ENCODE results near the gene GMDS. TPM values are rescaled to one million over a fixed set of nuclear protein-coding genes. Genes with fewer than 3 reads are reported as not detected.

The GMDS gene
- total and polyA plus RNA-seq, 2 donors (not counting 3 experiments of a cell fraction or from before 2014, with no cell fraction given) = 9.8 to 23.5 TPM

DNA sequence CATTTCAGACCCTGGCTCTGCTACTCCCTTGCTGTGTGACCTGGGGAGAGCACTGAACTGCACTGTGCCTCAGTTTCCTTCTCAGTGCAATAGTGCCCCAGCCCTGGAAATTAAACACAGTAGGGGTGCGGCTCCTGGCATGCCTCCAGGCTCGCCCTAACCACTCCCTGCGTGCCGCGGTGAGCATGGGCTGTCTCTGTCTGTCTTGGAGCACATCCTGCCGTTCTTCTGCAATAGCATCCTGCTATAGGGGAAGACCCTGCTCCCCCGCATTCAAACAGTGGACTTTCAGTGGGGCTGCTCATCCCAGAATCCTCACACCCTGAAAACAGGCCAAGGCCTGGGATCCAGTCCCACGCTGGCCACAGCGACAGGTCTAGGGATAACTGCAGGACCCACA is 506.2 kb downstream of the GMDS start:
- Histone ChIP-seq H4K20me1 (replicated peaks; ENCODE audit: control insufficient read depth, extremely low read depth, insufficient read depth, low read length) (no peaks in the 10 kb centered on the region), H3K9ac (replicated peaks; ENCODE audit: extremely low read depth, insufficient read depth, low read length) (no peak overlapping the region), H3K36me3 (ENCODE audit: control insufficient read depth in 2 of 2, extremely low read depth in 1 of 2, insufficient read depth in 2 of 2, low read length in 2 of 2) (no peaks in the 10 kb centered on the region), H3K4me2 (ENCODE audit: insufficient read depth, low read length) (no peak overlapping the region), H3K9me1 (replicated peaks; ENCODE audit: control insufficient read depth, extremely low read depth, insufficient read depth, low read length) (no peaks in the 10 kb centered on the region), H2AFZ (ENCODE audit: low read depth, low read length) (no peak overlapping the region), H3K4me3 (replicated peaks in 1 of 3; ENCODE audit: insufficient read depth in 1 of 3, low read depth in 1 of 3, low read length in 3 of 3) (no peak overlapping the region), H3K27ac (ENCODE audit: insufficient read depth, low read depth, low read length) (no peak overlapping the region), H3K9me3 (replicated peaks; ENCODE audit: control insufficient read depth, insufficient read depth, low read length) (no peaks in the 10 kb centered on the region), H3K79me2 (ENCODE audit: control insufficient read depth, insufficient read depth, low read length) (no peaks in the 10 kb centered on the region), H3K27me3 (ENCODE audit: control insufficient read depth in 2 of 2, insufficient read depth in 2 of 2, low read length in 2 of 2) (no peaks in the 10 kb centered on the region), H3K4me1 (ENCODE audit: control insufficient read depth, extremely low read depth, insufficient read depth, low read length) (no peaks in the 10 kb centered on the region)
- dilution Hi-C loops (cut with MboI; ENCODE audit: extremely low pct_ligation_motif_present, low sequenced_read_pairs) (no loop called here), intact Hi-C loops (cut with micrococcal nuclease) (no loop called here)
- TF ChIP-seq POLR2A (IDR thresholded peaks at IDR 0.05; ENCODE audit: low read depth, low read length) (no peak), EZH2 (IDR thresholded peaks at IDR 0.05; ENCODE audit: borderline replicate concordance, low read depth, low read length, severe bottlenecking) (no peak), FOS (IDR thresholded peaks at IDR 0.05; ENCODE audit: borderline replicate concordance, insufficient read depth, low read length) (no peak)
- BruUV-seq (replicated peaks) = no TSS peak
- ChIA-PET CTCF (interaction anchor here (1.3 kb wide), 1 partner anchor 52 kb away, joined by 4 read pairs; no protein-coding TSS in a partner anchor), POLR2A (no interaction called here)
- DNase-seq (ENCODE audit: low read depth, low spot score) (no peak), FAIRE-seq (no peak)

- ChIA-PET CTCF (interaction anchor here (1.3 kb wide), 1 partner anchor 52 kb away, joined by 4 read pairs; no protein-coding TSS in a partner anchor), POLR2A (no interaction called here)
- FAIRE-seq (no peak), DNase-seq (ENCODE audit: low read depth, low spot score) (no peak)
- Histone ChIP-seq H3K9ac (replicated peaks; ENCODE audit: extremely low read depth, insufficient read depth, low read length) (no peak overlapping the region), H3K4me3 (replicated peaks in 1 of 3; ENCODE audit: insufficient read depth in 1 of 3, low read depth in 1 of 3, low read length in 3 of 3) (no peak overlapping the region), H3K27me3 (ENCODE audit: control insufficient read depth in 2 of 2, insufficient read depth in 2 of 2, low read length in 2 of 2) (no peaks in the 10 kb centered on the region), H2AFZ (ENCODE audit: low read depth, low read length) (no peak overlapping the region), H3K79me2 (ENCODE audit: control insufficient read depth, insufficient read depth, low read length) (no peaks in the 10 kb centered on the region), H3K36me3 (ENCODE audit: control insufficient read depth in 2 of 2, extremely low read depth in 1 of 2, insufficient read depth in 2 of 2, low read length in 2 of 2) (no peaks in the 10 kb centered on the region), H3K4me1 (ENCODE audit: control insufficient read depth, extremely low read depth, insufficient read depth, low read length) (no peaks in the 10 kb centered on the region), H3K4me2 (ENCODE audit: insufficient read depth, low read length) (no peak overlapping the region), H3K9me1 (replicated peaks; ENCODE audit: control insufficient read depth, extremely low read depth, insufficient read depth, low read length) (no peaks in the 10 kb centered on the region), H3K27ac (ENCODE audit: insufficient read depth, low read depth, low read length) (no peak overlapping the region), H4K20me1 (replicated peaks; ENCODE audit: control insufficient read depth, extremely low read depth, insufficient read depth, low read length) (no peaks in the 10 kb centered on the region), H3K9me3 (replicated peaks; ENCODE audit: control insufficient read depth, insufficient read depth, low read length) (no peaks in the 10 kb centered on the region)
- no peak for TF ChIP-seq CTCF (IDR thresholded peaks at IDR 0.05; ENCODE audit: extremely low read depth in 1 of 2, insufficient read depth in 1 of 2, low read depth in 1 of 2, low read length in 2 of 2)
- TF ChIP-seq POLR2AphosphoS5 (IDR thresholded peaks at IDR 0.05; ENCODE audit: insufficient read depth, low read depth, low read length) = no peak
- TF ChIP-seq GATA2 (IDR thresholded peaks at IDR 0.05; ENCODE audit: insufficient read depth, insufficient read length, low read depth, low read length) = no peak
- no peak for TF ChIP-seq FOS (IDR thresholded peaks at IDR 0.05; ENCODE audit: borderline replicate concordance, insufficient read depth, low read length)
- TF ChIP-seq JUN (IDR thresholded peaks at IDR 0.05; ENCODE audit: borderline replicate concordance, insufficient read depth, insufficient read length, low read depth) = no peak
- TF ChIP-seq, protein P1, sequence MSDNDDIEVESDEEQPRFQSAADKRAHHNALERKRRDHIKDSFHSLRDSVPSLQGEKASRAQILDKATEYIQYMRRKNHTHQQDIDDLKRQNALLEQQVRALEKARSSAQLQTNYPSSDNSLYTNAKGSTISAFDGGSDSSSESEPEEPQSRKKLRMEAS (IDR thresholded peaks at IDR 0.05; ENCODE audit: insufficient read depth, insufficient read length) = no peak
- no peak for TF ChIP-seq POLR2A (IDR thresholded peaks at IDR 0.05; ENCODE audit: low read depth, low read length)
- TF ChIP-seq MYC (IDR thresholded peaks at IDR 0.05; ENCODE audit: low read depth, low read length) = no peak
- BruUV-seq (replicated peaks) = no TSS peak
- dilution Hi-C loops (cut with MboI; ENCODE audit: extremely low pct_ligation_motif_present, low sequenced_read_pairs) = no loop called here
- intact Hi-C loops (cut with micrococcal nuclease) = no loop called here
These were observed 506.8 kb downstream of the GMDS start for GRCh38 chr6:1738558-1739081.

All from endothelial cell of umbilical vein (primary cell).